G401.6 (cell line): ENCODE data around the gene SLC43A3.

ENCODE experiments used
- FAIRE-seq: peaks from 2 replicates; lab custom pipeline; 2012; peaks lifted over from hg19 to GRCh38; lab: Jason Lieb, UNC

Gene SLC43A3

GRCh38 chr11:57427727-57428082 is 784 bp upstream of the SLC43A3 start:
- FAIRE-seq: no peak

GRCh38 chr11:57426439-57426928 is 437 bp downstream of the SLC43A3 start:
- FAIRE-seq: no peak

DNA sequence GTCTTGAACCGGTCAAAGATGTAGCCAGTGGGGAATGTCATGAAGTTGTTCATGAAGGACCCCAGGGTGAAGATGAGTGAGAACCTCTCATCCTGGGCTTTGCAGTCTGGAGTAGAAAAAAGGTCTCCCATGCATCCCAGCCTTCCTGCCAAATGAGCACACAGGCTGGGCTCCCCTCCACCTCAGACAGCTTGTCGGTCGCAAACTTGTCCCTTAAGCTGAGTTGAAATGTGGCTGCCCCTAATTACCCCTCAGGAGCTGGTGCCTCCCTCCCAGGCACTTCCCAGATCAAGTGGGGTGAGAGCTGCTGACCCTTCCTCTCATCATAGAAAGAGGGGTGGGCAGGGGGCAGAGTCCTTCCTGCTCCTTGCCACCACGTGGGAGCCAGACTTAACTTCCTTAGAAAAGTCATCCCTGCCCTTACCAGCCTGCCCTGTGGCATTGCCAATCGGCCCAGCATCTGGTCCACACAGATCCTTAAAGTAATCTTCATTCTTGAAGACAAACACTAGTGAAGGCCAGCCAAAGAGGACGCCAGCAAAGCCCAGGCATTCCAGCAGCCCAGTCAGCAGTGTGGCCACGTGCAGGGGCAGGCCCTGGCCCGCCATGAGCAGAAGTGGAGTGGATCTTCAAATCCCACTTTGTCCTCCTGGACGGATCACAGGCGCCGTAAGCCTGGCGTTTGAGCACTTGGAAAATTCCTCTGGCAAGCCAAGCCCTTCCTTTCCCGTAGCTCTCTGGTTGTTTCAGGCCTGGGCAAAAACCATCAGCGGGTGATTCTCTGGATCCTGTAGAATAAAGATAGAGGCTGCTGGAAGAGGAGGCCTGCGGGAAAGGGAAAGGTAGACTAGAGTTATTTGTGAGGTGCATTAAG is 1.1 kb downstream of the SLC43A3 start:
- FAIRE-seq: no peak

GRCh38 chr11:57424792-57425564 is 1.9 kb downstream of the SLC43A3 start:
- no peak for FAIRE-seq

DNA sequence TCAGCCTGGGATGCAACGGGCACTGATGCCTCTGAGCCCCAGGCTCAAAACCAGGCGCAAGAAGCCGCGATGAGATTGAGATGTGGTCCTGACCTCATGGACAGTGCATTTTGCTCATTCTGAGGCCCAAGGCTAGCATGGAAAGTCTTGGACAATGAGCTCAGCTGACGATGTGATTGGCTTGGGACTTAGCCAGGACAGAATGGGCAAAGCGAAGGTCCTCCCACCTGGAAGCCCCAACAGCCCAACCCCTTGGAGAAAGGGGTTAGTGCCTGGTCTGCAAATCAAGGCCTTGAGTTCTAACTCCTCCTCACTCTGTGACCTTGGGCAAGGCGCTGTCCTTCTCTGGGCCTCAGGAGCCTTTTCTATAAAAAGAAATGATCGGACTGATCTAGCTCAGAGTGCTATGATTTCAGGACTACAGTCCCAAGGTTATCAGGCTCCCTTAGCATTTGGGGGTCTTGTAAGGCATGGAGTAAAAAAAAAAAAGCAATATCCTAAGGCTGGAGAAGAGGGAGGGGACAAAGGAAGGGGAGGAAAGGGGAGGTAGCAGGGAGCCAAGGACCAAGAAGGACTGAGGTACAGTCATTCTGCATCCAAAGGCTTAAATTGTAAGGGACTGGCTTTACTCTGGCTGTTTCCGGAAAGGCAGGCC is 2.7 kb downstream of the SLC43A3 start:
- FAIRE-seq: no peak

DNA sequence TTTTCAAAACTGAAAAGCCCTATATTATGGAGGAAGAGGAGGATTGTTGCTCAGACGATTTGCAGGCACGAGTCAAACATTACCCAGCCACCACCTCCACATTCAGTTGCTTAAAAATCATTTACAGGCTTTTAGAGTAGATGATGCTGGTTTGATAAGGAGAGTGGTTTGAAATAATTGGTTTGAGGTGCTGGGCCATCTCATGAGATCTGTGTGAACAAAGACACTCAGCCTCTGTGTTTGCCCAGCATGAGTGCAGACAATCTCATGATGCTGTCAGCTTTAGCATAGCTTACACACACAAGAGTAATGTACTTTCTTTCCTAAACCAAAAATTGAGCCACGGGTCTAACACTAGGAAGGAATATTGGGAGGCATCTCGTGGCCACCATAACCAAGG is 4.3 kb downstream of the SLC43A3 start:
- FAIRE-seq: no peak

DNA sequence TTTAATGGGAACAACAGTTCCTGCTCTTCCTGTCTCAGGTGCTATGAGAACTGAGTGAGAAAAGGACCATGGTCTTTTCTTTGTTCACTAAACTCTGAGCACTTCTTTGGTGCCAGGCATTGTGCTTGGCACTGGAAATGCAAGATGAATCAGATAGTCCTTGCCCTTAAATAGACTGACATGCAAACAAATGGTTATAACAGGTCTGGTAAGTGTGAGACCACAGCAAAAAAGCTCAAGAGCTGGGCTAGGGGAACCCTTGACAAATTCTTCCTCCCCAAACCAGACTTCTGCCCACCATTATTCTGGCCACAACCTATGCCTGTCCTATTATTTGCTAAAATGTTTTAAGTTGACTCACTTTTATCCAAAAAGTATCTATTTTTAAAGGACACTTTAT is 5.1 kb downstream of the SLC43A3 start:
- no peak for FAIRE-seq

- no peak for FAIRE-seq
Observed at GRCh38 chr11:57421066-57421465, 5.9 kb downstream of the SLC43A3 start.

GRCh38 chr11:57419146-57419545 is 7.8 kb downstream of the SLC43A3 start:
- no peak for FAIRE-seq

DNA sequence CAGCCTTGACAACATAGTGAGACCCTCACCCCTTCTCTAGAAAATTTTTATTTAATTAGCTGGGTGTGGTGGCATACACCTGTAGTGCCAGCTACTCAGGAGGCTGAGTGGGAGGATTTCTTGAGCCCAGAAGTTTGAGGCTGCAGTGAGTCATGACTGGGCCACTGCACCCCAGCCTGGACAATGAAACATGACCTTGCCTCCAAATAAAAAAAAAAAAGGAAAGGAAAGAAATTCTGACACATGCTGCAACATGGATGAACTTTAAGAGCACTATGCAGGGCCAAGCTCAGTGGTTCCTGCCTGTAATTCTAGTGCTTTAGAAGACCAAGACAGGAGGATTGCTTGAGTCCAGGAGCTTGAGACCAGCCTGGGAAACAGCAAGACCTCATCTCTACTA is 8.8 kb downstream of the SLC43A3 start:
- FAIRE-seq: no peak

- FAIRE-seq: no peak
Observed at GRCh38 chr11:57417056-57417455, 9.9 kb downstream of the SLC43A3 start.

DNA sequence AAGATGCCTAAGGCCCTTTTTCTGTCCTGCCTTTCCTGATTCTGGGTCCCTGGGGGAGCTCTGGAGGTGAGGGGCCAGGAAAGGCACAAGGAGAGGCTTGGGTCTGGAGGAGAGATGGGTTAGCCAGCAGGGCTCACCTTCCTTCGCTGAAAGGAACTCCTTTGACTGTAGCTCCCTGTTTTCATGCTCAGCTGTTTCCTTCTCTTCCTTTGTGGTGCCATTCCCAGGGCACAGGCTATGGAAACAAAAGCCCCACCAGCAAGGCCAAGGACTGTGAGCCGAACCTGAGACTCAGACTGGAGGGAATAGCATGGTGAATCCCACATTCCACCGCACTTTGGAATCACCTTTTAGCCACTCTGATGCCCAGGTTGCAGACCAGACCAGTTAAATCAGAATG is 10.5 kb downstream of the SLC43A3 start:
- no peak for FAIRE-seq

DNA sequence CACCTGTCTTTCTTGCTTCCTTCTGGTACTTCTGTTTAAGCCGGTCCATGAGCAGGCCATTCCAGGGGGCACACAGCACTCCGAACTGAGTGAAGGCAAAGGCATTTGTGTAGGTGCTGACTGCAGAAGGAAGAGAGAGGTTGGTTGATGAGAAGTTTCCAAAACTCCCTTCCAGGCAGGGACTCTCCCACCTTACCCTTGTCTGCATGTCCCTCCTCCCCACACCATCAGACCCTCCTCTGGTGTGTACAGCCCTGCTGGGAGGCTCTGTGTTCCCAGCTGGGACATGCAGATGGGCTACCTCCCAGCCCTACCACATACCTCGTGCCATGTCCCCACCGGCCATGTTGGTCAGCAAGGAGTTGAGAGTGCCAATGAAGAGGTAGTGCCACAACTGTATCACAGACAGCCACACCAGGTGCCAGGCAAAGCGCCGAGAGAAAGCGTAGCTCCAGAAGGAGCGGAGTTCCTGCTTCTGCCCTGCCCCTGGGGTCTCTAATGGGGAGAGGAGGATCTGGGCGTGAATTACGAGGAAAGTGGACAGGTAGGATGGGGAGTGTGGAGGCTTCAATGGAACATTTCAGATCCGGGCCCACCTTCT is 12.2 kb downstream of the SLC43A3 start:
- no peak for FAIRE-seq

GRCh38 chr11:57413681-57414080 is 13.2 kb downstream of the SLC43A3 start:
- FAIRE-seq: no peak

GRCh38 chr11:57410287-57410686 is 16.6 kb downstream of the SLC43A3 start:
- no peak for FAIRE-seq

DNA sequence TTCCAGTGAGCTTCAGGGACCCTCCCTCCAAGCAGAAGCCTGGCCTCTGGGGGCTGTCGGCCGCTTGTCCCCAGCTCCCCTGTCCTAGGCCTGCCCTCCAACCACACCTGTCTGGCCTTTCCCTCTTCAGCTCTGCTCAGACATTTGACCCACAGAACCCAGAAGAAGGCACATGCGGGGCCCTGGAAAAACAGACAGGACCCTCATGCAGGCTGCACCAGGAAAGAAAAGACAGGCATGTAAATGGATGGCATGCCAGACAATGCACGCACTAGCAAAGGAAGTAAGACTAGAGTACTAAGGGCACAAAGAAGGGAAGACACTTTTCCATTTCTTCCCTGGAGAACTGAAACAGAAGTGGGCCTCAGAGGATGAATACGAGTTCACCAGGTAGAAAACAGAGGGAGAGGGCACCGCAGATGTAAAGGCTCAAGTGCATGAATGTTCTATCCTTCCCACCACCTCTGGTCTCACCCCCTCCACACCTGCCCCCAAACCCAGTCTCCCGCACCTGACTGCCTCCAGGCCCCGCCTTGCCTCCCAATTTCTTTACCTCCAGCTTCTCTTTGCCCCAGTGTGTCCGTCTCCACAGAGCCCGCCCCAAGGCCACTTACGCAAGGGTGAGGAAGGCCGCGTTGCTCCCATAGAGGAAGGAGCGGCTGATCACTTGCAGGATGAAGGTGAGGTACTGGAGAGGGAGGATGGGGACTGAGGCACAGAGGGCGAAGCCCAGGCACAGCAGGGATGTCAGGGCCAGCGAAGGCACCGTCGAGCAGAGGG is 17.4 kb downstream of the SLC43A3 start:
- no peak for FAIRE-seq

DNA sequence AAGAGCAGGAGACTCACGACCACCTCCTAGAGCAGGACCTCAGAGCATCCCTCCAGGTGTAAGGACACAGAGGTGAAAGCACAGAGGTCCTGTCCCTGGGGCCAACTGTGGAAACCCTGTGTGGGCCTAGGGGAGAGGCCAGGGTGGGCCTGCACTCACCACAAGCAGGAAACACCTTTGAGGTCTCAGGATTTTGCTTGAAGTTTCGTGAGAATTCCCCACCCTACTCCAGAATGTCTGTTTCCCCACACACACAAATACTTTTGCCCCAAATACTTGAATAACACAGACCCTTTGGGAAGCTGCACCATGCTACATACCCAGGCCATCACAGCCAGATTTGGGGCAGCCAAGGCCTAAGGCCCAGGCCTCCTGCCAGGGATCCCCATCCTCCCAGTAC is 18.1 kb downstream of the SLC43A3 start:
- FAIRE-seq: no peak

GRCh38 chr11:57407941-57408475 is 18.9 kb downstream of the SLC43A3 start:
- no peak for FAIRE-seq

- no peak for FAIRE-seq
Observed at GRCh38 chr11:57407010-57407920, 19.7 kb downstream of the SLC43A3 start.

DNA sequence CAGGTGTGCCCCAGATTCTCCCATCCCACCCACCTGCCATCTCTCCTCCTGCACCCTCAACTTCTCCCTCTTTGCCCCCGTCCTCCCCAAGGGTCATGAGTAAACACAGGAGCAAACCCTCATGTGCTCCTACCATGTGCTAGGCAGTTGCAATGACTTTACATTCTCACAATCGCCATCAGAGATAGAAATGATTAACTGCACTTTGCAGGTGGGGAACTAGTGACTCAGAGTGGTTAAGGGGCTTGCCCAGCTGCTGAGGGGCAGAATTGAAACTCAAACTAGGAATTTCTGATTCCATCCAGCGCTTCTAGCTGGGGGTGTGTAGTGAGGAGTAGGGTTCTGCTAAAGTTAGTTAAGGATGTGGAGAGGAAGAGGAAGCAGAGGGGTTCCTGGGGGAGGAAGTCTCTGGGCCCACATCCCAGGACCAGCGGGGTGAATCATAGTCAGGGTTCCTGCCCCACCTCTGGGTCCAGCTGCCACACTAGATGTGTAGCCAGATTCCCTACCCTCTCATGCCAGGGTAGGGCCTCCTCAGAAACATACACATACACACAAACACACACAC is 20.5 kb downstream of the SLC43A3 start:
- no peak for FAIRE-seq
